Neural cell (in vitro differentiated cells): Measurements from ENCODE around the gene ZHX3.

Experiments
- TF ChIP-seq, protein P1 (sequence below): IDR thresholded peaks from 2 replicates; pipeline ENCODE4 v1.6.1; 2012; ENCODE audit warnings: borderline replicate concordance
- TF ChIP-seq, protein P2 (sequence below): fragments of 450-650 bp; IDR thresholded peaks from 2 replicates; pipeline ENCODE4 v1.5.1; 2014; ENCODE audit warnings: antibody characterized with exemption, mild to moderate bottlenecking, moderate library complexity; ENCODE audit not compliant: poor library complexity, severe bottlenecking

DNA sequence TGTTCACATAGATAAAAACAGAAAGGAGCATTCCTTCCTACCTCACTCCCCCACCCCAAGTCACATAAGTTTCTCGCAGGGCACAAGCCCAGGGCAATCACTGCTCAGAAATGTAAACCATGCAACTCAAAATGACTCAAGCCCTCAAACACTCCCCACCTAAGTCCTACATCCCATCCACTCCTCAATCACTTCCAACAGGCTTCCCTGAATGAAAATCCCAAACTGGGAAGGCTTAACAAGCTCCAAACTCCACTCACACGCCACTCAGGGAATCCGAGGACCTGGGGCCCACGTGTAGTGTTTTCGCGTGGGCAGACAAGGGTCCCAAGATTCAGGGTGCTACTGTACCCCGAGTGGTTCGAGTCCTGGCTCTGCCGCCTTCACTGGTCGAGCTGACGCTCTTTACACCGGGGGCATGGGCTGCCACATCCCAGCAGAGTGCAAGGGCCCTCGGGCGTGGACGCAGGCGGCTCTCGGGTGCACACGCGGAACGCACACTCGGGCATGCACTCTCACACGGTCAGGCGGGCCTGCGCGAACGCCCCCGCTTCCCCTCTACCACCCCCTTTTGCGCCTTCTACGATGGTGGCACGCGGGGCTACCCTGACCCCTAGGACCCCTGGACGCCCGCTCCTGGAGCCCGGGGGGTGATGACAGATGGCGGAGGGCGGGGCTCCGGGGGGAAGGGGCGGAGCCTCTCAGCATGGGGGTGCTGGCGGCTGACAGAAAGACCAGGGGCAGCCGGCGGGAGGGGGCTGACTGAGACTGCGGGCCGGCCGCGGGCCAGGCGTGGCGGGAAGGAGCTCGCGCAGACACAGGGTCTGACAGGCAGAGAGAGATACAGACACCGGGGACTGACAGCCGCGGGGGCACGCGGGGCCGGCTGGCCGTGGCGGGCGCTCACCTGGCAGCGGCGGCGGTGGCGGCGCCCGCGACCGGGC lies 657 bp downstream of the ZHX3 start:
- TF ChIP-seq, protein P1, sequence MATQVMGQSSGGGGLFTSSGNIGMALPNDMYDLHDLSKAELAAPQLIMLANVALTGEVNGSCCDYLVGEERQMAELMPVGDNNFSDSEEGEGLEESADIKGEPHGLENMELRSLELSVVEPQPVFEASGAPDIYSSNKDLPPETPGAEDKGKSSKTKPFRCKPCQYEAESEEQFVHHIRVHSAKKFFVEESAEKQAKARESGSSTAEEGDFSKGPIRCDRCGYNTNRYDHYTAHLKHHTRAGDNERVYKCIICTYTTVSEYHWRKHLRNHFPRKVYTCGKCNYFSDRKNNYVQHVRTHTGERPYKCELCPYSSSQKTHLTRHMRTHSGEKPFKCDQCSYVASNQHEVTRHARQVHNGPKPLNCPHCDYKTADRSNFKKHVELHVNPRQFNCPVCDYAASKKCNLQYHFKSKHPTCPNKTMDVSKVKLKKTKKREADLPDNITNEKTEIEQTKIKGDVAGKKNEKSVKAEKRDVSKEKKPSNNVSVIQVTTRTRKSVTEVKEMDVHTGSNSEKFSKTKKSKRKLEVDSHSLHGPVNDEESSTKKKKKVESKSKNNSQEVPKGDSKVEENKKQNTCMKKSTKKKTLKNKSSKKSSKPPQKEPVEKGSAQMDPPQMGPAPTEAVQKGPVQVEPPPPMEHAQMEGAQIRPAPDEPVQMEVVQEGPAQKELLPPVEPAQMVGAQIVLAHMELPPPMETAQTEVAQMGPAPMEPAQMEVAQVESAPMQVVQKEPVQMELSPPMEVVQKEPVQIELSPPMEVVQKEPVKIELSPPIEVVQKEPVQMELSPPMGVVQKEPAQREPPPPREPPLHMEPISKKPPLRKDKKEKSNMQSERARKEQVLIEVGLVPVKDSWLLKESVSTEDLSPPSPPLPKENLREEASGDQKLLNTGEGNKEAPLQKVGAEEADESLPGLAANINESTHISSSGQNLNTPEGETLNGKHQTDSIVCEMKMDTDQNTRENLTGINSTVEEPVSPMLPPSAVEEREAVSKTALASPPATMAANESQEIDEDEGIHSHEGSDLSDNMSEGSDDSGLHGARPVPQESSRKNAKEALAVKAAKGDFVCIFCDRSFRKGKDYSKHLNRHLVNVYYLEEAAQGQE: no peak
- TF ChIP-seq, protein P2, sequence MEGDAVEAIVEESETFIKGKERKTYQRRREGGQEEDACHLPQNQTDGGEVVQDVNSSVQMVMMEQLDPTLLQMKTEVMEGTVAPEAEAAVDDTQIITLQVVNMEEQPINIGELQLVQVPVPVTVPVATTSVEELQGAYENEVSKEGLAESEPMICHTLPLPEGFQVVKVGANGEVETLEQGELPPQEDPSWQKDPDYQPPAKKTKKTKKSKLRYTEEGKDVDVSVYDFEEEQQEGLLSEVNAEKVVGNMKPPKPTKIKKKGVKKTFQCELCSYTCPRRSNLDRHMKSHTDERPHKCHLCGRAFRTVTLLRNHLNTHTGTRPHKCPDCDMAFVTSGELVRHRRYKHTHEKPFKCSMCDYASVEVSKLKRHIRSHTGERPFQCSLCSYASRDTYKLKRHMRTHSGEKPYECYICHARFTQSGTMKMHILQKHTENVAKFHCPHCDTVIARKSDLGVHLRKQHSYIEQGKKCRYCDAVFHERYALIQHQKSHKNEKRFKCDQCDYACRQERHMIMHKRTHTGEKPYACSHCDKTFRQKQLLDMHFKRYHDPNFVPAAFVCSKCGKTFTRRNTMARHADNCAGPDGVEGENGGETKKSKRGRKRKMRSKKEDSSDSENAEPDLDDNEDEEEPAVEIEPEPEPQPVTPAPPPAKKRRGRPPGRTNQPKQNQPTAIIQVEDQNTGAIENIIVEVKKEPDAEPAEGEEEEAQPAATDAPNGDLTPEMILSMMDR: no peak
